Spleen (tissue), 11 donors: Measurements from ENCODE around the gene VRK3. TPM values are rescaled to one million over a fixed set of nuclear protein-coding genes. Genes with fewer than 3 reads are reported as not detected.

ENCODE experiments used
- DNase-seq: peaks from one replicate; pipeline ENCODE4 v3.0.0-alpha.2; 2020
- H3K27ac ChIP-seq, 8 donors: fragments of 200-600 bp; sonication (generic) in 7 of 8; 1 replicate in 4 of 8; 2 replicates in 4 of 8; pipeline versions ENCODE4 v1.5.0 to v1.8.0; 2016 to 2021; ENCODE audit warnings: inconsistent platforms in 4 of 8, mild to moderate bottlenecking in 4 of 8, moderate library complexity in 1 of 8
- H3K27me3 ChIP-seq, 7 donors: fragments of 200-600 bp; sonication (generic) in 6 of 7; replicated peaks in 1 of 7; 1 replicate in 4 of 7; 2 replicates in 3 of 7; pipeline versions ENCODE4 v1.5.0 to v1.8.0; 2016 to 2021; ENCODE audit warnings: inconsistent platforms in 3 of 7, mild to moderate bottlenecking in 1 of 7
- H3K36me3 ChIP-seq, 6 donors: fragments of 200-600 bp; sonication (generic) in 5 of 6; 1 replicate in 4 of 6; 2 replicates in 2 of 6; pipeline versions ENCODE4 v1.5.0 to v1.8.0; 2016 to 2021; ENCODE audit warnings: inconsistent platforms in 2 of 6
- H3K4me1 ChIP-seq, 6 donors: fragments of 200-600 bp; sonication (generic) in 5 of 6; 1 replicate in 3 of 6; 2 replicates in 3 of 6; pipeline versions ENCODE4 v1.5.0 to v1.8.0; 2016 to 2021; ENCODE audit warnings: inconsistent platforms in 3 of 6
- H3K4me3 ChIP-seq, 8 donors: fragments of 200-600 bp; sonication (generic) in 7 of 8; 1 replicate in 4 of 8; 2 replicates in 4 of 8; pipeline versions ENCODE4 v1.5.0 to v1.8.0; 2016 to 2021; ENCODE audit warnings: inconsistent platforms in 4 of 8, mild to moderate bottlenecking in 4 of 8, moderate library complexity in 2 of 8
- H3K9me3 ChIP-seq, 8 donors: fragments of 200-600 bp; sonication (generic) in 7 of 8; 1 replicate in 4 of 8; 2 replicates in 4 of 8; pipeline versions ENCODE4 v1.5.0 to v1.8.0; 2016 to 2021; ENCODE audit warnings: inconsistent platforms in 4 of 8
- POLR2A ChIP-seq, 3 donors: fragments of 450-650 bp; IDR thresholded peaks; one replicate each; pipeline ENCODE4 v1.5.1; 2017; ENCODE audit warnings: antibody characterized with exemption in 3 of 3, mild to moderate bottlenecking in 1 of 3
- POLR2AphosphoS5 ChIP-seq, 3 donors: sonication (generic); formaldehyde crosslinking; IDR thresholded peaks; one replicate each; pipeline ENCODE4 v1.5.1; 2017; ENCODE audit warnings: antibody characterized with exemption in 3 of 3
- WGBS, 5 donors: extraction: QIAGEN DNeasy Blood & Tissue Kit in 3 of 5; methylation state at CpG; one replicate each; pipeline versions ENCODE4 v1.1.5 to v1.1.7; 2013 to 2018; 5-methylcytosine and 5-hydroxymethylcytosine counted together
- intact Hi-C: fragments of 100-400 bp; cut with DNase I; formaldehyde crosslinking; loops from one replicate; pipeline ENCODE4 v1.15.0; 2023; ENCODE audit warnings: low total_unique reads
- polyA plus RNA-seq, 3 donors: library from polyadenylated mRNA; stranded (reverse); fragments of 200-250 nt; gene quantifications; one replicate each; pipeline ENCODE4 v1.2.1, GENCODE V29; 2013
- total RNA-seq, 7 donors: library from RNA; depleted of rRNA in 3 of 7; stranded (reverse); fragments of >200 nt in 3 of 7; fragmentation: NEBNext Ultra II Directional in 4 of 7; extraction: Animal tissue kit (Norgen Biotek cat#: 25700) in 4 of 7; gene quantifications; one replicate each; pipeline versions ENCODE4 v1.1.0 to v1.2.1, GENCODE V29; 2016 to 2021
- TF ChIP-seq, protein P1 (sequence below), 11 experiments: fragments of 200-600 bp in 7 of 11; fragments of 450-650 bp in 4 of 11; sonication (generic) in 4 of 11; IDR thresholded peaks in 8 of 11; conservative IDR thresholded peaks in 3 of 11; 1 replicate in 7 of 11; 2 replicates in 4 of 11; pipeline versions ENCODE4 v1.4.0 to v1.8.0; 2016 to 2021; ENCODE audit warnings: antibody characterized with exemption in 11 of 11, inconsistent platforms in 4 of 11, mild to moderate bottlenecking in 1 of 11
- donor health status: healthy with polysubstance abuse.
- donor health status: DM: no; HTN: no; CAD: no; lungs with moderate emphysema.
- donor health status: DM: no; HTN: no; CAD: no.
- donor health status: Bipolar disorder and iron deficiency.
- donor health status: healthy.
- donor health status: DM: no; HTN: no; CAD: no.
- donor health status: DM: yes; HTN: yes; CAD: no.

Gene VRK3
- total and polyA plus RNA-seq, 10 donors, result 17.0 to 60.8 (median 49.7) TPM

DNA sequence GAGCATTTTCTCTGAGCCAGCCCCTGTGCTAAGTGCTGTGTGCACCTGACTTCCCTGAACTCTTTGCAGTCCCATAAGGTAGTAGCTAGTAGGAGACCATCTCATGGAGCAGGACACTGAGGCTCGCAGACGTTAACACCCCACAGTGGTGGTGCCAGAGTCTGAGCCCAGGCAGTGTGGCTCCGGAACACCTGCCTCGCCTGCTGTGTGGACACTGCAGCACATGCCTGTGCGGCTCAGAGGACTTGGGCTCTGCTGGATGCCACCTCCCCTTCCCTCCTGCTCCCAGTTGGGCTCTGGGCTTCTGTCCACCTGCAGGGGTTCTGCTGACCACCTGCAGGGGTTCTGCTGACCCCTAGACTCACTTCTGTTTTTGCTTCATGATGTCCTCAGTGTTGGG is 37.2 kb downstream of the VRK3 start:
- Histone ChIP-seq H3K4me1 (peaks cover 0 to 9% (median 2%) of the 10 kb centered on the region in 6 donors), H3K36me3 (peaks cover 0 to 96% (median 71%) of the 10 kb centered on the region in 6 donors), H3K27ac (no peak overlapping the region), H3K4me3 (no peak overlapping the region), H3K27me3 (no peaks in the 10 kb centered on the region), H3K9me3 (no peaks in the 10 kb centered on the region)
- TF ChIP-seq POLR2A (IDR thresholded peaks at IDR 0.05) (no peak), POLR2AphosphoS5 (IDR thresholded peaks at IDR 0.05) (peak in 2 of 3 donors; percentile 31 to 54)
- TF ChIP-seq, protein P1, sequence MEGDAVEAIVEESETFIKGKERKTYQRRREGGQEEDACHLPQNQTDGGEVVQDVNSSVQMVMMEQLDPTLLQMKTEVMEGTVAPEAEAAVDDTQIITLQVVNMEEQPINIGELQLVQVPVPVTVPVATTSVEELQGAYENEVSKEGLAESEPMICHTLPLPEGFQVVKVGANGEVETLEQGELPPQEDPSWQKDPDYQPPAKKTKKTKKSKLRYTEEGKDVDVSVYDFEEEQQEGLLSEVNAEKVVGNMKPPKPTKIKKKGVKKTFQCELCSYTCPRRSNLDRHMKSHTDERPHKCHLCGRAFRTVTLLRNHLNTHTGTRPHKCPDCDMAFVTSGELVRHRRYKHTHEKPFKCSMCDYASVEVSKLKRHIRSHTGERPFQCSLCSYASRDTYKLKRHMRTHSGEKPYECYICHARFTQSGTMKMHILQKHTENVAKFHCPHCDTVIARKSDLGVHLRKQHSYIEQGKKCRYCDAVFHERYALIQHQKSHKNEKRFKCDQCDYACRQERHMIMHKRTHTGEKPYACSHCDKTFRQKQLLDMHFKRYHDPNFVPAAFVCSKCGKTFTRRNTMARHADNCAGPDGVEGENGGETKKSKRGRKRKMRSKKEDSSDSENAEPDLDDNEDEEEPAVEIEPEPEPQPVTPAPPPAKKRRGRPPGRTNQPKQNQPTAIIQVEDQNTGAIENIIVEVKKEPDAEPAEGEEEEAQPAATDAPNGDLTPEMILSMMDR (IDR thresholded peaks at IDR 0.05 in 8 of 11, conservative IDR thresholded peaks at IDR 0.05 in 3 of 11), result no peak
- intact Hi-C loops, result no loop called here
- WGBS, 5 donors, result 94 to 99% (median 98%) methylated on average over 5 of the region's 5 CpGs
- DNase-seq, result no peak

DNA sequence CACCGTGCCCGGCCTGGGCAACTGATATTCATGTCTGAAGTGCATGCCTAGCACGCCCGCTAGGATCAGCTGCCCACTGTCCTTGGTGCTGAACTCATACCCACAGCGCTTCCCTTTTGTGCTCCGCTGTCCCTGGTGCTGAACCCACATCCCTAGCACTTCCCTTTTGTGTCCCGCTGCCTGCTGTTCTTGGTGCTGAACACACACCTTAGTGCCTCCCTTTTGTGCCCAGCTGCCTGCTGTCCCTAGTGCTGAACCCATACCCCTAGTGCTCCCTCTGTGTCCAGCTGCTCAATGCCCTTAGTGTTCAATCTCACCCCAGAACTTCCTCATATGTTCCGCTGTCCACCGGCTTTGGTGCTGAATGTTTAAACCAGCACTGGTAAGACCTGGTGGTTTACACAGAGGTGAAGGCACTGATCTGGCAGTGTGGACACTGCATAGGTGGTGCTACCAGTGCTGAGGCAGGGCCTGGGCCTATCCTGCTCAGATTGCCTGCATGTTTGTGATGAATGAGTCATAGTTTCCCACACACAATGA is 37.9 kb downstream of the VRK3 start:
- H3K27ac ChIP-seq, result no peak overlapping the region
- peaks cover 0 to 11% (median 2%) of the 10 kb centered on the region in 6 donors for H3K4me1 ChIP-seq
- DNase-seq, result peak; percentile 90
- H3K27me3 ChIP-seq, result no peaks in the 10 kb centered on the region
- intact Hi-C loops, result no loop called here
- WGBS, 5 donors, result 10 to 22% (median 18%) methylated on average over 9 of the region's 9 CpGs
- peaks cover 0 to 96% (median 64%) of the 10 kb centered on the region in 6 donors for H3K36me3 ChIP-seq
- no peaks in the 10 kb centered on the region for H3K9me3 ChIP-seq
- TF ChIP-seq POLR2A (IDR thresholded peaks at IDR 0.05) (no peak), POLR2AphosphoS5 (IDR thresholded peaks at IDR 0.05) (peak; percentile 45 to 72 (median 64))
- TF ChIP-seq, protein P1 (IDR thresholded peaks at IDR 0.05 in 8 of 11, conservative IDR thresholded peaks at IDR 0.05 in 3 of 11), result peak in 4 of 11 experiments; percentile 28 to 33 (median 29)
- H3K4me3 ChIP-seq, result no peak overlapping the region

DNA sequence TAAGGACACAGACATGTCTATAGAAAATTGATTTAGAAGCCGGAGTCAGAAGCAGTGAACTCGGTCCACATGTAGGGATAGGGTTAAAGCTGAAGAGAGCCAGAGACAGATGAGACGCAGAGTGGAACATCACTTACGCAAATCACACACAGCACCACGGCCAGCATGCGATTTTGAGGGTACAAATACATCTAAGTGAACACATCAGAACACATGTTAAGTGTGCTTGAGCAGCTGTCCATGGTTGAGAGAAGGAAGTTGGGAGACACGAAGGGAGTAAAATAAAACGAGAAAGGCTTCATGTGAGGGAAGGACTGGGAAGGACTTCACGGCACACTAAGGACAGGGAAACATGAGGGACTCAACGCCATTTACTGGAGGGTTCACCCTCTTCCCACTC is 38.8 kb downstream of the VRK3 start:
- WGBS, 5 donors, result 91 to 97% (median 94%) methylated on average over 10 of the region's 10 CpGs
- intact Hi-C loops, result no loop called here
- H3K36me3 ChIP-seq, result peaks cover 0 to 96% (median 62%) of the 10 kb centered on the region in 6 donors
- no peak for TF ChIP-seq POLR2AphosphoS5 (IDR thresholded peaks at IDR 0.05)
- TF ChIP-seq, protein P1 (IDR thresholded peaks at IDR 0.05 in 8 of 11, conservative IDR thresholded peaks at IDR 0.05 in 3 of 11), result no peak
- no peak for TF ChIP-seq POLR2A (IDR thresholded peaks at IDR 0.05)
- H3K4me3 ChIP-seq, result no peak overlapping the region
- no peak overlapping the region for H3K27ac ChIP-seq
- peaks cover 0 to 11% (median 2%) of the 10 kb centered on the region in 6 donors for H3K4me1 ChIP-seq
- H3K9me3 ChIP-seq, result no peaks in the 10 kb centered on the region
- DNase-seq, result no peak
- no peaks in the 10 kb centered on the region for H3K27me3 ChIP-seq

DNA sequence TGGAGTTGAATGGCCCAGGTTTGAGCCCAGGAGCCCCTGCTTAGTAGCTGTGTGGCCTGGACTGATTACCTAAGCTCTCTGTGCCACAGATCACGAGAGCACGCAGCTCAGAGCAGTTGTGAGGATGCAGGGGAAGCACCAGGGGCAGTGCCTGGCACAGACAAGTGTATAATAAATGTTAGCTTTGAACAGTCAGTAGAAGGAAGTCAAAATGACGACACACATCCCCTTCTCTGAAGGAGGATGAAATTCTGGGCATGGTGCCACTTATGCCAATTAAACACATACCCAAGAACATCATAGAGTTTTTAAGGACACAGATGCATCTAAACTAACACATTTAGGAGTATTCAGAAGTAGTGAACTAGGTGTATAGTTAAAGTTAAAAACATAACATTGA is 39.3 kb downstream of the VRK3 start:
- H3K27ac ChIP-seq, result no peak overlapping the region
- DNase-seq, result no peak
- peaks cover 0 to 96% (median 61%) of the 10 kb centered on the region in 6 donors for H3K36me3 ChIP-seq
- TF ChIP-seq POLR2A (IDR thresholded peaks at IDR 0.05), result no peak
- no peak for TF ChIP-seq POLR2AphosphoS5 (IDR thresholded peaks at IDR 0.05)
- TF ChIP-seq, protein P1 (IDR thresholded peaks at IDR 0.05 in 8 of 11, conservative IDR thresholded peaks at IDR 0.05 in 3 of 11), result no peak
- intact Hi-C loops, result no loop called here
- 32 to 68% (median 52%) methylated on average over 3 of the region's 3 CpGs for WGBS, 5 donors
- no peaks in the 10 kb centered on the region for H3K9me3 ChIP-seq
- H3K4me1 ChIP-seq, result peaks cover 0 to 11% (median 2%) of the 10 kb centered on the region in 6 donors
- H3K27me3 ChIP-seq, result no peaks in the 10 kb centered on the region
- no peak overlapping the region for H3K4me3 ChIP-seq
